Dermis blood vessel endothelial cell (primary cell): Measurements from ENCODE around the gene ACOX3. TPM values are rescaled to one million over a fixed set of nuclear protein-coding genes. Genes with fewer than 3 reads are reported as not detected.

ENCODE experiments used
- DNase-seq: peaks from one replicate; pipeline ENCODE4 v3.0.0; 2010
- total RNA-seq: library from RNA; depleted of rRNA; stranded (reverse); fragments of >200 nt; gene quantifications from 2 replicates; pipeline ENCODE4 v1.2.3, GENCODE V29; 2014

ACOX3 gene
- total RNA-seq, 1 donor from 2014 or later: 29.3 TPM

DNA sequence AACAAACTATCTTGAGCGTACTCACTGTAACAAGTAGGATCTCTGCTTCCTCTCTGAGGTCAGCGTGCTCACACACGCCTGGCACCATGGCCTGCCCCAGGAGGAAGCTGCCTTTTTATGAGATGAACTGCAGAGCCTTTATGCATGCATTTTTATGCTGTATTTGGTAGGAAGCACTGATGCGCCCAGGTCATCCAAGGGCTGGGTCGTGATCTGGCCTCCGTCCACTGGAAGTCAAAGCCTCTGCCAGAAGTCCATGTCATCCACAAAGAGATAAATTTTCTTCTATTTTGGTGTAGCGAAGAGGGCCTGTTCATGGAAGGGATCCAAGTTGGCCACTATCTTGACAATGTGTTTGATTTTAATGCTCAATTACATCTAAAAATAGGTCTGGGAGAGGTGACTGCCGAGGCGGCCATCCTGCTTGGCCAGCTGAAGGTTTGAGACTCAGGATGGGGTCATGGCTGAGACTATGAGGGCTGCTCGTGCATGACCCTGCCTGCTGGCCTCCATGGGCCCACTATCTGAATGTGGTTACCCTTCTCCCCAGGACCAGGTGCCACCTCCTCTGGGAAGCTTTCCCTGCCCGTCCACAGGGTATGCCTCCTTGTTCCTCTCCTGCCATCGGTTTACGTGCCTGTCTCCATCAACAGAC, 120.7 kb downstream of the ACOX3 start:
- DNase-seq: peak; percentile 12

DNA sequence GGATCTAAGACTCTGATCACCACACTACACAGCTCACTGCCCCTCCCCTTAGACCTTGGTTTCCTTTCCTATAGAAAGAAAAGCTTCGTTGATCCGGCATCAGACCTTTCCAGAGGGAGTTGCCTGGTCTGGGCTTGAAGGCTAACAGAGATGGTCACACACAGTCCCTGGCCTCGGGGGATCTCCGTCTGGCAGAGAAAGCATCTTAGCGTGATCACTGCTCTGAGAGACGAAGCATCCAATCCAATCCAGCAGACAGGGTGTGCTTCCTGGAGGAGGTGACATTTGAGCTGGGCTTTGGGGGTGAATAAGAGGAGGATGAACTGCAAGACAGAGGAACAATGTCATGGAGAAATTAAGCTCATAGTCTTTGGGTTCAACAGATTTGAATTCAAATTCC, 121.5 kb downstream of the ACOX3 start:
- DNase-seq: no peak

GRCh38 chr4:8318509-8318908, 122.0 kb downstream of the ACOX3 start:
- DNase-seq: no peak

- no peak for DNase-seq
These were observed 123.0 kb downstream of the ACOX3 start for GRCh38 chr4:8317474-8317873.

- no peak for DNase-seq
These were observed 123.6 kb downstream of the ACOX3 start for GRCh38 chr4:8316911-8317351.

Other genes starting within 250 kb of the ACOX3 start
- gene SH3TC1, start 241.4 kb downstream of the ACOX3 start, total RNA-seq: 148 and 217 TPM in 2 replicates
- 3.0 and 3.6 TPM in 2 replicates for gene HTRA3, start 171.0 kb downstream of the ACOX3 start, total RNA-seq
- gene TRMT44, start 54 bp upstream of the ACOX3 start, total RNA-seq: 14.9 and 23.0 TPM in 2 replicates
- not detected in 2 replicates for gene GPR78, start 139.7 kb upstream of the ACOX3 start, total RNA-seq
- not detected in 2 replicates for gene CPZ, start 152.0 kb upstream of the ACOX3 start, total RNA-seq